ENCODE measurements around the gene MYO7B. TPM values are rescaled to one million over a fixed set of nuclear protein-coding genes. Genes with fewer than 3 reads are reported as not detected.

MYO7B gene
- total and polyA plus RNA-seq, 12 donors, result 0.13 to 1.5 (median 0.32) TPM; not detected in 1

DNA sequence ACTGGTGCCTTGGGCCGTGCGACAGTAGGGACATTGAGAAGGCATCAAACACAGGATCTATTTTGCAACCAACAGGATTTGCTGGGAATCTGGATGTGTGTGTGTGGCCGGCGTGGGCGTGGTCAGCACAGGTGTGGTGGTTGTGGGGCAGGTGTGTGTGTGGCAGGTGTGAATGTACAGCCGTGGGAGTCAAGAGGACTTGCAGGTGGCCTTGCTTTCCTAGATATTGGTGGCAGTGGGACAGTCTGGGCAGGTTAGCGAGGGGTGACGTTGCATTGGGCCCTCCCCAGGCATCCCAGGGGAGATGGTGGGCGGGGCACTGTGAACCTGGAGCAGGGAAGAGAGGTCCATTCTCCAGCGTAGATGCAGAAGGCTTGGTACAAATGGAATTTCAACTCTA lies 143.0 kb downstream of the MYO7B start:
- Histone ChIP-seq H3K36me3 (replicated peaks in 1 of 2) (no peaks in the 10 kb centered on the region), H3K9me3 (replicated peaks in 1 of 3) (no peaks in the 10 kb centered on the region), H3K4me1 (replicated peaks in 1 of 2) (peaks cover 8 to 21% of the 10 kb centered on the region in 2 donors), H3K27me3 (peaks cover 10% of the 10 kb centered on the region), H3K27ac (no peak overlapping the region), H3K4me3 (no peak overlapping the region)
- DNase-seq, result peak in 1 of 7 donors; percentile 34
- TF ChIP-seq POLR2A (IDR thresholded peaks at IDR 0.05), result no peak
- TF ChIP-seq, protein P1, sequence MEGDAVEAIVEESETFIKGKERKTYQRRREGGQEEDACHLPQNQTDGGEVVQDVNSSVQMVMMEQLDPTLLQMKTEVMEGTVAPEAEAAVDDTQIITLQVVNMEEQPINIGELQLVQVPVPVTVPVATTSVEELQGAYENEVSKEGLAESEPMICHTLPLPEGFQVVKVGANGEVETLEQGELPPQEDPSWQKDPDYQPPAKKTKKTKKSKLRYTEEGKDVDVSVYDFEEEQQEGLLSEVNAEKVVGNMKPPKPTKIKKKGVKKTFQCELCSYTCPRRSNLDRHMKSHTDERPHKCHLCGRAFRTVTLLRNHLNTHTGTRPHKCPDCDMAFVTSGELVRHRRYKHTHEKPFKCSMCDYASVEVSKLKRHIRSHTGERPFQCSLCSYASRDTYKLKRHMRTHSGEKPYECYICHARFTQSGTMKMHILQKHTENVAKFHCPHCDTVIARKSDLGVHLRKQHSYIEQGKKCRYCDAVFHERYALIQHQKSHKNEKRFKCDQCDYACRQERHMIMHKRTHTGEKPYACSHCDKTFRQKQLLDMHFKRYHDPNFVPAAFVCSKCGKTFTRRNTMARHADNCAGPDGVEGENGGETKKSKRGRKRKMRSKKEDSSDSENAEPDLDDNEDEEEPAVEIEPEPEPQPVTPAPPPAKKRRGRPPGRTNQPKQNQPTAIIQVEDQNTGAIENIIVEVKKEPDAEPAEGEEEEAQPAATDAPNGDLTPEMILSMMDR (IDR thresholded peaks at IDR 0.05), result no peak
- 81 to 93% (median 90%) methylated on average over 10 of the region's 10 CpGs for WGBS, 4 donors
- intact Hi-C loops (cut with DNase I), result no loop called here

DNA sequence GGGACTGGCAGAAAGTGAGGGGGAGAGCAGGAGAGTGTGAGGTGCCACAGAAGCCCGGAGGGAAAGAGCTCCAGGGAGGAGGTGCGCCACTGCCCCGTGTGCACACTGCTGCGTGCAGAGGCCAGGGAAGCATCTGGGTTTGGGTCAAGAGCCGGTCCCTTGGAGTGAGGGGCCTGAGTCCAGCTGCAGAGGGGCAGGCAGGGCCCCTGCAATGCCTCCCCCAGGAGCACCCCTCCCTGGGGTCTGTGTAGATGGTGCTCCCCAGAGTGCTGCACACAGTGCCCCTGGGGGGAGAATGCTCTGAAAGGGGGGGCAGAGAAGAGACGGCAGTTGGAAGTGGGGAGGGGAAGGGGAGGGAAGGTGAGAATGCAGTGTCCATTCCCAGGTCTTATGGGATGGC lies 143.5 kb downstream of the MYO7B start:
- DNase-seq, result no peak
- 81 to 90% (median 88%) methylated on average over 6 of the region's 6 CpGs for WGBS, 4 donors
- no peaks in the 10 kb centered on the region for H3K36me3 ChIP-seq (replicated peaks in 1 of 2)
- peaks cover 8% of the 10 kb centered on the region for H3K27me3 ChIP-seq
- peaks cover 8 to 21% of the 10 kb centered on the region in 2 donors for H3K4me1 ChIP-seq (replicated peaks in 1 of 2)
- no peaks in the 10 kb centered on the region for H3K9me3 ChIP-seq (replicated peaks in 1 of 3)
- TF ChIP-seq, protein P1 (IDR thresholded peaks at IDR 0.05), result no peak
- no peak overlapping the region for H3K27ac ChIP-seq
- no peak overlapping the region for H3K4me3 ChIP-seq
- intact Hi-C loops (cut with DNase I), result no loop called here

DNA sequence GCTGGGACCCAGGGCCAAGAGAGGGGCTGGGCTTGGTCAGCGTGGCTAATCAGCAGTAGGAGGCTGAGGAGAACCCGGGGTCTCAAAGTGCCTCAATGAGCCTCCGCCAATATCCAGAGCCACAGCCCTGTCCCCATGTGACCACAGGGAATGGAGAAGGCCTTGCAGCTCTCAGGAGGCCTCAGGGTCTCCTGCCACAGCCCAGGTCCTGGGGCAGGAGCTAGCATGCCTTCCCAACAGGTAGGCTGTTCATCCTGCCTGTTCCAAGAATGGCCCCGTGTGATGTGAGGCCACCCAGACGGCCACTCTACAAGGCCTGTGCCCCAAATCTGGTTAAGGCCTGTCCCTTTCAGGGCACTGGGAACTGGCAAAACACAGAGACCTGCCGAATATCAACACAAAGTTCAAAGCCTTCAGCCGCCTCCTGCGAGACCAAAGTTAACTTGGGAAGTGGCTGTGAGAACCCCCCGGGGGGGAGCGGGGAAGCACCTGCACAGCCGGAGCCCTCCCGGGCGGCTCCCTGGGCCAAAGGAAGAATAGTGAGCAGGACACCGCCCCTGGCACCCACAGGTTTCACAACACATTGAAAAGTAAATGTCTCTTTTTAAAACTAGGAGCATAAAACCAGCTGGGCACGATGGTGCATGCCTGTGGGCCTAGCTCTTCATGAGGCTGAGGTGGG lies 144.3 kb downstream of the MYO7B start:
- peak in 1 of 7 donors; percentile 42 for DNase-seq
- no peaks in the 10 kb centered on the region for H3K36me3 ChIP-seq (replicated peaks in 1 of 2)
- no peaks in the 10 kb centered on the region for H3K9me3 ChIP-seq (replicated peaks in 1 of 3)
- no peak overlapping the region for H3K4me3 ChIP-seq
- intact Hi-C loops (cut with DNase I), result no loop called here
- TF ChIP-seq, protein P1 (IDR thresholded peaks at IDR 0.05), result no peak
- no peak for TF ChIP-seq POLR2A (IDR thresholded peaks at IDR 0.05)
- no peak overlapping the region for H3K27ac ChIP-seq
- peaks cover 8 to 15% of the 10 kb centered on the region in 2 donors for H3K4me1 ChIP-seq (replicated peaks in 1 of 2)
- WGBS, 4 donors, result 85 to 89% (median 88%) methylated on average over 14 to 15 of the region's 15 CpGs
- H3K27me3 ChIP-seq, result no peaks in the 10 kb centered on the region

DNA sequence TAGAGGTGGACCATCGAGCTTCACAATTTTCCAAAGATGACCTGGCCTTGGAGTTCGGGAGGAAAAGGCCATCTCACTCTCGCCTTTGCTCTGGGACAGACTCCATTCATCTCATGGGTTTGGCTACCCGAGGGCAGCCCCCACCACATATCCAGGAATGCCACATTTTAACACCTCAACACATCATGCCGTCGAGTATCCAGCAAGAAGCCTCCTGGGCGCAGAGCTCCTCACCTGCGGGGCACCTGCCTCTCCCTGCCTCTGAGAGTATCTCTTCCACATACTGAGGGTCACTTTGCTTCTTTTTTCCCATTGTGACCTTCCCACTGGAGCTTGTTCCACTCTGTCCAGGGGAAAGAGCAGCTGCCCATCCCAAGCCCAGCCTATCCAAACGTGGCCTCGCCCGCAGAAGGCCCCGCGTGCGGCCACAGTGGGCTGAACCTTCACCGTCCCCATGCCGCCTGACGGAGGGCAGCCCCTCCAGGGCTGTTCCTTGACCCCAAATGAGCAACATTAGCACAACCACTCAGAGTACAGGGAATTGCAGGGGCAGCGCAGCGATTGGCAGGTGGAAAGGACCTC lies 145.3 kb downstream of the MYO7B start:
- no peak for DNase-seq
- peaks cover 2 to 9% of the 10 kb centered on the region in 2 donors for H3K4me1 ChIP-seq (replicated peaks in 1 of 2)
- H3K27me3 ChIP-seq, result no peaks in the 10 kb centered on the region
- H3K4me3 ChIP-seq, result peak overlapping the region in 1 of 4 donors; percentile 13
- WGBS, 4 donors, result 82 to 87% (median 84%) methylated on average over 17 to 19 of the region's 19 CpGs
- no peak for TF ChIP-seq POLR2A (IDR thresholded peaks at IDR 0.05)
- TF ChIP-seq, protein P1 (IDR thresholded peaks at IDR 0.05), result no peak
- no peaks in the 10 kb centered on the region for H3K9me3 ChIP-seq (replicated peaks in 1 of 3)
- no peaks in the 10 kb centered on the region for H3K36me3 ChIP-seq (replicated peaks in 1 of 2)
- H3K27ac ChIP-seq, result peak overlapping the region in 1 of 5 donors; percentile 40
- intact Hi-C loops (cut with DNase I), result no loop called here
